GM12878 (cell line): ENCODE measurements around the gene GPC3. TPM values are rescaled to one million over a fixed set of nuclear protein-coding genes. Genes with fewer than 3 reads are reported as not detected.

Source experiments
- ATAC-seq: fragments of 200-7000 bp; cut with Tn5 transposase; 3 replicates; pipeline ENCODE4 v1.9.1; 2020; ENCODE audit warnings: mild to moderate bottlenecking, moderate library complexity
- BruUV-seq: library from RNA; stranded (reverse); fragments of 400-500 nt; replicated peaks from 2 replicates; lab custom pipeline; 2021; lab: Mats Ljungman, UMichigan
- CTCF ChIA-PET: fragments of 300-600 bp; sonication (Branson Sonifier 250); formaldehyde crosslinking; extraction: SDS; loops from one replicate; lab custom pipeline; 2021; ENCODE audit warnings: inconsistent platforms; lab: Yijun Ruan, JAX
- POLR2A ChIA-PET: fragments of 350-600 bp; formaldehyde crosslinking; extraction: SDS; loops from one replicate; lab custom pipeline; 2021; ENCODE audit warnings: inconsistent platforms; lab: Charles Lee
- RAD21 ChIA-PET: fragments of 300-600 bp; sonication (Branson Sonifier 250); formaldehyde crosslinking; loops from one replicate; lab custom pipeline; 2023; ENCODE audit warnings: antibody characterized with exemption; ENCODE audit not compliant: unreplicated experiment; lab: Charles Lee
- SMC1A ChIA-PET: fragments of 300-600 bp; sonication (Branson Sonifier 250); formaldehyde crosslinking; loops from one replicate; lab custom pipeline; 2023; ENCODE audit not compliant: unreplicated experiment, uncharacterized antibody; lab: Charles Lee
- DNase-seq: peaks from one replicate; pipeline ENCODE4 v3.0.0-alpha.2; 2011; ENCODE audit warnings: low read depth, low spot score
- FAIRE-seq: peaks from 3 replicates; lab custom pipeline; 2011; peaks lifted over from hg19 to GRCh38; lab: Jason Lieb, UNC
- H2AFZ ChIP-seq: 2 replicates; pipeline ENCODE4 v1.6.0; 2011; ENCODE audit warnings: low read depth, low read length, control low read depth; ENCODE audit not compliant: control insufficient read depth
- H3K27ac ChIP-seq: 2 replicates; pipeline ENCODE4 v1.5.1; 2011; ENCODE audit warnings: control low read depth; ENCODE audit not compliant: control insufficient read depth, insufficient read depth
- H3K27me3 ChIP-seq, 2 experiments: replicated peaks in 1 of 2; 2 replicates each; pipeline versions ENCODE4 v1.6.0 to v1.6.1; 2011; ENCODE audit warnings: low read length in 1 of 2; ENCODE audit not compliant: control insufficient read depth in 2 of 2, insufficient read depth in 2 of 2
- H3K36me3 ChIP-seq, 2 experiments: 2 replicates each; pipeline ENCODE4 v1.5.1; 2011; ENCODE audit warnings: low read length in 1 of 2; ENCODE audit not compliant: control insufficient read depth in 2 of 2, insufficient read depth in 2 of 2
- H3K4me1 ChIP-seq: 2 replicates; pipeline ENCODE4 v1.6.1; 2011; ENCODE audit warnings: mild to moderate bottlenecking, low read length, moderate library complexity, mixed read lengths; ENCODE audit not compliant: control insufficient read depth, insufficient read depth
- H3K4me2 ChIP-seq: 2 replicates; pipeline ENCODE4 v1.6.0; 2011; ENCODE audit warnings: control low read depth; ENCODE audit not compliant: control insufficient read depth, insufficient read depth
- H3K4me3 ChIP-seq: fragments of 200-600 bp; sonication (generic); 2 replicates; pipeline ENCODE4 v1.5.1; 2016
- H3K79me2 ChIP-seq: 2 replicates; pipeline ENCODE4 v1.6.0; 2011; ENCODE audit warnings: low read length; ENCODE audit not compliant: control insufficient read depth, insufficient read depth
- H3K9ac ChIP-seq: 2 replicates; pipeline ENCODE4 v1.8.0; 2011; ENCODE audit warnings: low read length, control low read depth, mixed read lengths; ENCODE audit not compliant: control insufficient read depth, insufficient read depth
- H3K9me3 ChIP-seq: replicated peaks from 3 replicates; pipeline ENCODE4 v1.5.1; 2011; ENCODE audit warnings: mild to moderate bottlenecking, low read length; ENCODE audit not compliant: control insufficient read depth, insufficient read depth
- H4K20me1 ChIP-seq: 2 replicates; pipeline ENCODE4 v1.6.0; 2011; ENCODE audit not compliant: control insufficient read depth, insufficient read depth
- DPF2 ChIP-seq: fragments of 450-650 bp; IDR thresholded peaks from 2 replicates; pipeline ENCODE4 v1.6.1; 2017; ENCODE audit warnings: mild to moderate bottlenecking
- ESRRA ChIP-seq: IDR thresholded peaks from 2 replicates; pipeline ENCODE4 v1.6.1; 2012; ENCODE audit warnings: mild to moderate bottlenecking, low read length, improper control_type of control experiment
- SREBF2 ChIP-seq: IDR thresholded peaks from 2 replicates; pipeline ENCODE4 v1.6.1; 2012; ENCODE audit warnings: mild to moderate bottlenecking, low read length
- YY1 ChIP-seq: IDR thresholded peaks from 2 replicates; pipeline ENCODE4 v1.6.1; 2011; ENCODE audit warnings: low read depth, mild to moderate bottlenecking, low read length
- ZSCAN29 ChIP-seq: fragments of 450-650 bp; IDR thresholded peaks from 2 replicates; pipeline ENCODE4 v1.6.1; 2017; ENCODE audit warnings: mild to moderate bottlenecking, moderate library complexity
- WGBS: methylation state at CpG from one replicate; pipeline ENCODE4 v1.1.6; 2016; ENCODE audit warnings: low lambda C conversion rate; ENCODE audit not compliant: insufficient replicate concordance, insufficient coverage; ENCODE audit errors: missing lambda C conversion rate; 5-methylcytosine and 5-hydroxymethylcytosine counted together
- in situ Hi-C: fragments of 300-500 bp; cut with MboI; formaldehyde crosslinking; loops from 9 replicates; pipeline ENCODE4 v1.14.3; 2018; ENCODE audit warnings: mixed read lengths
- intact Hi-C: fragments of 100-400 bp; cut with micrococcal nuclease; formaldehyde crosslinking; loops from one replicate; pipeline ENCODE4 v1.14.2; 2022; ENCODE audit not compliant: unreplicated experiment
- polyA plus RNA-seq, 11 experiments: library from polyadenylated mRNA; depleted of rRNA in 4 of 11; unstranded in 6 of 11; stranded (reverse) in 5 of 11; fragments of >200 nt; fragmentation: Nextera tagmentation in 4 of 11; fragmentation: Illumina TruSeq in 1 of 11; extraction: Ambion mirVana in 4 of 11; extraction: Trizol in 1 of 11; gene quantifications; 1 replicate in 1 of 11; 2 replicates in 10 of 11; pipeline versions ENCODE4 v1.2.1 to v1.2.3, GENCODE V29; 2011 to 2016; ENCODE audit warnings: inconsistent platforms in 2 of 11, missing spikeins in 2 of 11, low read depth in 1 of 11
- total RNA-seq, 4 experiments: library from RNA; depleted of rRNA in 3 of 4; stranded (reverse); fragments of >200 nt in 3 of 4; fragmentation: Illumina TruSeq in 1 of 4; extraction: Trizol in 1 of 4; gene quantifications; 2 replicates each; pipeline versions ENCODE4 v1.2.1 to v1.2.3, GENCODE V29; 2013 to 2021
- TF ChIP-seq, protein P1 (sequence below): fragments of 450-650 bp; IDR thresholded peaks from 2 replicates; pipeline ENCODE4 v1.6.1; 2014; ENCODE audit warnings: mild to moderate bottlenecking
- TF ChIP-seq, protein P2 (sequence below): fragments of 450-650 bp; IDR thresholded peaks from 2 replicates; pipeline ENCODE4 v1.6.1; 2018; ENCODE audit warnings: borderline replicate concordance, mild to moderate bottlenecking; ENCODE audit not compliant: partially characterized antibody
- TF ChIP-seq, protein P3 (sequence below): fragments of 450-650 bp; IDR thresholded peaks from 2 replicates; pipeline ENCODE4 v1.6.1; 2018; ENCODE audit warnings: mild to moderate bottlenecking, low read depth, moderate library complexity; ENCODE audit not compliant: partially characterized antibody

The GPC3 gene
- total and polyA plus RNA-seq, 10 of the 15 experiments (the other 5 are each of a cell fraction or from before 2014, with no cell fraction given) = 0.09 to 0.82 TPM; not detected in 8

DNA sequence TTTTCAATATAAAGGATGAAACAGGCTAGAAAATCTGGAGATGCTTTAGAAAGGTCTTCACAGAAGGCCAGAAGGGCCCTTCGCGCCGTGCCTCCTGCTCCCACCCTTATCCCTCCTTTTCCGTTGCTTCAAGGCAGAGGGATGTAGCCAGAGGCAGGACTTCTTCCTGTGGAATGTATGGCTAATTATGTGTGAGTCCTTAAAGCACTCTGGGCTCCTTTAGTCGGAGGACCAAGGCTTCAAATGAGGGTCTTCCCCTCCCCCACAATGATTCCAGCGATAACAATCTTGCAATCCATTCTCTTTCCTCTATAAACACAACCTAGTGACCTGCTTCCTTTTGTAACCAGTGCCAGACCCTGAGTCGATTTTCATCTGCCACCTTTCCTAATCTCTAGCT, 103.5 kb downstream of the GPC3 start:
- intact Hi-C loops (no loop called here), in situ Hi-C loops (no loop called here)
- no TSS peak for BruUV-seq
- no peak for ATAC-seq
- Histone ChIP-seq H3K4me1 (no peaks in the 10 kb centered on the region), H3K4me3 (no peak overlapping the region), H3K79me2 (no peaks in the 10 kb centered on the region), H2AFZ (no peak overlapping the region), H3K9me3 (no peaks in the 10 kb centered on the region), H3K9ac (no peak overlapping the region), H3K27ac (no peak overlapping the region), H3K27me3 (no peaks in the 10 kb centered on the region), H4K20me1 (no peaks in the 10 kb centered on the region), H3K36me3 (no peaks in the 10 kb centered on the region), H3K4me2 (no peak overlapping the region)
- no peak for DNase-seq
- no peak for FAIRE-seq
- ChIA-PET POLR2A (no interaction called here), CTCF (no interaction called here), SMC1A (no interaction called here), RAD21 (no interaction called here)
- no peak for TF ChIP-seq YY1
- TF ChIP-seq ZSCAN29 = no peak
- no peak for TF ChIP-seq ESRRA
- TF ChIP-seq, protein P1, sequence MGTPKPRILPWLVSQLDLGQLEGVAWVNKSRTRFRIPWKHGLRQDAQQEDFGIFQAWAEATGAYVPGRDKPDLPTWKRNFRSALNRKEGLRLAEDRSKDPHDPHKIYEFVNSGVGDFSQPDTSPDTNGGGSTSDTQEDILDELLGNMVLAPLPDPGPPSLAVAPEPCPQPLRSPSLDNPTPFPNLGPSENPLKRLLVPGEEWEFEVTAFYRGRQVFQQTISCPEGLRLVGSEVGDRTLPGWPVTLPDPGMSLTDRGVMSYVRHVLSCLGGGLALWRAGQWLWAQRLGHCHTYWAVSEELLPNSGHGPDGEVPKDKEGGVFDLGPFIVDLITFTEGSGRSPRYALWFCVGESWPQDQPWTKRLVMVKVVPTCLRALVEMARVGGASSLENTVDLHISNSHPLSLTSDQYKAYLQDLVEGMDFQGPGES = no peak
- TF ChIP-seq DPF2 = no peak
- TF ChIP-seq, protein P2, sequence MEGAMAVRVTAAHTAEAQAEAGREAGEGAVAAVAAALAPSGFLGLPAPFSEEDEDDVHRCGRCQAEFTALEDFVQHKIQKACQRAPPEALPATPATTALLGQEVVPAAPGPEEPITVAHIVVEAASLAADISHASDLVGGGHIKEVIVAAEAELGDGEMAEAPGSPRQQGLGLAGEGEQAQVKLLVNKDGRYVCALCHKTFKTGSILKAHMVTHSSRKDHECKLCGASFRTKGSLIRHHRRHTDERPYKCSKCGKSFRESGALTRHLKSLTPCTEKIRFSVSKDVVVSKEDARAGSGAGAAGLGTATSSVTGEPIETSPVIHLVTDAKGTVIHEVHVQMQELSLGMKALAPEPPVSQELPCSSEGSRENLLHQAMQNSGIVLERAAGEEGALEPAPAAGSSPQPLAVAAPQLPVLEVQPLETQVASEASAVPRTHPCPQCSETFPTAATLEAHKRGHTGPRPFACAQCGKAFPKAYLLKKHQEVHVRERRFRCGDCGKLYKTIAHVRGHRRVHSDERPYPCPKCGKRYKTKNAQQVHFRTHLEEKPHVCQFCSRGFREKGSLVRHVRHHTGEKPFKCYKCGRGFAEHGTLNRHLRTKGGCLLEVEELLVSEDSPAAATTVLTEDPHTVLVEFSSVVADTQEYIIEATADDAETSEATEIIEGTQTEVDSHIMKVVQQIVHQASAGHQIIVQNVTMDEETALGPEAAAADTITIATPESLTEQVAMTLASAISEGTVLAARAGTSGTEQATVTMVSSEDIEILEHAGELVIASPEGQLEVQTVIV = no peak
- TF ChIP-seq, protein P3, sequence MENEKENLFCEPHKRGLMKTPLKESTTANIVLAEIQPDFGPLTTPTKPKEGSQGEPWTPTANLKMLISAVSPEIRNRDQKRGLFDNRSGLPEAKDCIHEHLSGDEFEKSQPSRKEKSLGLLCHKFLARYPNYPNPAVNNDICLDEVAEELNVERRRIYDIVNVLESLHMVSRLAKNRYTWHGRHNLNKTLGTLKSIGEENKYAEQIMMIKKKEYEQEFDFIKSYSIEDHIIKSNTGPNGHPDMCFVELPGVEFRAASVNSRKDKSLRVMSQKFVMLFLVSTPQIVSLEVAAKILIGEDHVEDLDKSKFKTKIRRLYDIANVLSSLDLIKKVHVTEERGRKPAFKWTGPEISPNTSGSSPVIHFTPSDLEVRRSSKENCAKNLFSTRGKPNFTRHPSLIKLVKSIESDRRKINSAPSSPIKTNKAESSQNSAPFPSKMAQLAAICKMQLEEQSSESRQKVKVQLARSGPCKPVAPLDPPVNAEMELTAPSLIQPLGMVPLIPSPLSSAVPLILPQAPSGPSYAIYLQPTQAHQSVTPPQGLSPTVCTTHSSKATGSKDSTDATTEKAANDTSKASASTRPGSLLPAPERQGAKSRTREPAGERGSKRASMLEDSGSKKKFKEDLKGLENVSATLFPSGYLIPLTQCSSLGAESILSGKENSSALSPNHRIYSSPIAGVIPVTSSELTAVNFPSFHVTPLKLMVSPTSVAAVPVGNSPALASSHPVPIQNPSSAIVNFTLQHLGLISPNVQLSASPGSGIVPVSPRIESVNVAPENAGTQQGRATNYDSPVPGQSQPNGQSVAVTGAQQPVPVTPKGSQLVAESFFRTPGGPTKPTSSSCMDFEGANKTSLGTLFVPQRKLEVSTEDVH = no peak
- no peak for TF ChIP-seq SREBF2
- 42% methylated on average over 7 of the region's 7 CpGs for WGBS
